HEK293 (cell line): ENCODE data around the gene OPHN1.

Experiments used
- CTCF ChIA-PET: fragments of 350-600 bp; formaldehyde crosslinking; extraction: SDS; loops from one replicate; lab custom pipeline; 2021; ENCODE audit warnings: antibody characterized with exemption; lab: Yijun Ruan, JAX
- POLR2A ChIA-PET: fragments of 300-600 bp; formaldehyde crosslinking; extraction: SDS; loops from one replicate; lab custom pipeline; 2020; ENCODE audit warnings: antibody characterized with exemption, inconsistent platforms; lab: Yijun Ruan, JAX
- H3K27ac ChIP-seq: fragments of 200-500 bp; sonication (Bioruptor generic); 2 replicates; pipeline ENCODE4 v1.5.1; 2014; ENCODE audit warnings: low read depth, low read length, control low read depth, inconsistent platforms; ENCODE audit errors: extremely low read depth
- H3K36me3 ChIP-seq, 2 experiments: fragments of 200-500 bp in 1 of 2; sonication (Bioruptor generic) in 1 of 2; 1 replicate in 1 of 2; 2 replicates in 1 of 2; pipeline ENCODE4 v1.5.1; 2014 to 2017; ENCODE audit warnings: inconsistent platforms in 2 of 2, low read length in 2 of 2; ENCODE audit not compliant: control insufficient read depth in 2 of 2, insufficient read depth in 1 of 2
- H3K4me1 ChIP-seq: fragments of 200-500 bp; sonication (Bioruptor generic); 2 replicates; pipeline ENCODE4 v1.5.1; 2014; ENCODE audit warnings: mild to moderate bottlenecking, low read length, inconsistent platforms; ENCODE audit not compliant: control insufficient read depth, insufficient read depth
- H3K4me3 ChIP-seq: 2 replicates; pipeline ENCODE4 v1.5.1; 2011; ENCODE audit warnings: low read depth, mild to moderate bottlenecking, control low read depth, low read length, moderate library complexity
- H3K9me3 ChIP-seq: fragments of 200-500 bp; sonication (Bioruptor generic); 2 replicates; pipeline ENCODE4 v1.5.1; 2014; ENCODE audit warnings: low read depth, low read length, inconsistent platforms; ENCODE audit not compliant: control insufficient read depth, insufficient read depth
- BCL11B ChIP-seq: fragments of 450-650 bp; formaldehyde crosslinking; IDR thresholded peaks from 2 replicates; pipeline ENCODE4 v1.5.1; 2016; ENCODE audit warnings: low read depth, missing biosample characterization, missing genetic modification characterization
- GFI1B ChIP-seq: fragments of 450-650 bp; formaldehyde crosslinking; IDR thresholded peaks from 2 replicates; pipeline ENCODE4 v1.5.1; 2016; ENCODE audit warnings: missing biosample characterization, missing genetic modification characterization
- GLIS1 ChIP-seq: fragments of 450-650 bp; formaldehyde crosslinking; IDR thresholded peaks from 2 replicates; pipeline ENCODE4 v1.5.1; 2016; ENCODE audit warnings: missing biosample characterization, missing genetic modification characterization
- IKZF3 ChIP-seq: fragments of 450-650 bp; IDR thresholded peaks from 2 replicates; pipeline ENCODE4 v1.5.0; 2018; ENCODE audit warnings: missing biosample characterization, mild to moderate bottlenecking, missing genetic modification characterization, moderate library complexity
- KLF9 ChIP-seq: fragments of 450-650 bp; formaldehyde crosslinking; IDR thresholded peaks from 2 replicates; pipeline ENCODE4 v1.5.1; 2016; ENCODE audit warnings: missing biosample characterization, missing genetic modification characterization, low read depth
- MYNN ChIP-seq: fragments of 450-650 bp; formaldehyde crosslinking; IDR thresholded peaks from 2 replicates; pipeline ENCODE4 v1.5.1; 2016; ENCODE audit warnings: missing biosample characterization, missing genetic modification characterization, borderline replicate concordance
- SP3 ChIP-seq: fragments of 450-650 bp; formaldehyde crosslinking; IDR thresholded peaks from 2 replicates; pipeline ENCODE4 v1.5.1; 2016; ENCODE audit warnings: missing biosample characterization, missing genetic modification characterization
- ZBTB1 ChIP-seq: fragments of 450-650 bp; formaldehyde crosslinking; IDR thresholded peaks from 2 replicates; pipeline ENCODE4 v1.5.1; 2016; ENCODE audit warnings: missing biosample characterization, missing genetic modification characterization
- ZBTB49 ChIP-seq: fragments of 450-650 bp; formaldehyde crosslinking; IDR thresholded peaks from 2 replicates; pipeline ENCODE4 v1.5.1; 2016; ENCODE audit warnings: missing biosample characterization, missing genetic modification characterization, low read depth
- ZFP3 ChIP-seq: fragments of 450-650 bp; formaldehyde crosslinking; IDR thresholded peaks from 2 replicates; pipeline ENCODE4 v1.5.1; 2016; ENCODE audit warnings: low read depth, missing biosample characterization, missing genetic modification characterization
- ZNF140 ChIP-seq: fragments of 450-650 bp; formaldehyde crosslinking; IDR thresholded peaks from 2 replicates; pipeline ENCODE4 v1.5.1; 2016; ENCODE audit warnings: missing biosample characterization, missing genetic modification characterization
- ZNF214 ChIP-seq: fragments of 450-650 bp; formaldehyde crosslinking; IDR thresholded peaks from 2 replicates; pipeline ENCODE4 v1.5.1; 2017; ENCODE audit warnings: missing biosample characterization, mild to moderate bottlenecking, missing genetic modification characterization, borderline replicate concordance
- ZNF223 ChIP-seq: fragments of 450-650 bp; formaldehyde crosslinking; IDR thresholded peaks from 2 replicates; pipeline ENCODE4 v1.5.1; 2016; ENCODE audit warnings: missing biosample characterization, missing genetic modification characterization
- ZNF280D ChIP-seq: fragments of 450-650 bp; formaldehyde crosslinking; IDR thresholded peaks from 2 replicates; pipeline ENCODE4 v1.5.1; 2016; ENCODE audit warnings: missing biosample characterization, missing genetic modification characterization
- ZNF292 ChIP-seq: fragments of 450-650 bp; formaldehyde crosslinking; IDR thresholded peaks from 2 replicates; pipeline ENCODE4 v1.5.1; 2016; ENCODE audit warnings: low read depth, missing biosample characterization, missing genetic modification characterization, borderline replicate concordance
- ZNF302 ChIP-seq: fragments of 450-650 bp; formaldehyde crosslinking; IDR thresholded peaks from 2 replicates; pipeline ENCODE4 v1.5.1; 2016; ENCODE audit warnings: missing biosample characterization, missing genetic modification characterization, low read depth
- ZNF426 ChIP-seq: fragments of 450-650 bp; formaldehyde crosslinking; IDR thresholded peaks from 2 replicates; pipeline ENCODE4 v1.5.1; 2017; ENCODE audit warnings: missing biosample characterization, missing genetic modification characterization, mild to moderate bottlenecking, inconsistent platforms, moderate library complexity
- ZNF501 ChIP-seq: fragments of 450-650 bp; formaldehyde crosslinking; IDR thresholded peaks from 2 replicates; pipeline ENCODE4 v1.5.1; 2016; ENCODE audit warnings: missing biosample characterization, missing genetic modification characterization
- ZNF518A ChIP-seq: fragments of 450-650 bp; formaldehyde crosslinking; conservative IDR thresholded peaks from 2 replicates; pipeline ENCODE4 v1.5.1; 2016; ENCODE audit warnings: low read depth, missing biosample characterization, missing genetic modification characterization
- ZNF529 ChIP-seq: fragments of 450-650 bp; formaldehyde crosslinking; IDR thresholded peaks from 2 replicates; pipeline ENCODE4 v1.5.1; 2017; ENCODE audit warnings: missing genetic modification characterization, missing biosample characterization; ENCODE audit not compliant: insufficient replicate concordance
- ZNF548 ChIP-seq: fragments of 450-650 bp; formaldehyde crosslinking; IDR thresholded peaks from 2 replicates; pipeline ENCODE4 v1.5.1; 2016; ENCODE audit warnings: missing biosample characterization, missing genetic modification characterization
- ZNF560 ChIP-seq: fragments of 450-650 bp; formaldehyde crosslinking; IDR thresholded peaks from 2 replicates; pipeline ENCODE4 v1.5.1; 2017; ENCODE audit warnings: missing biosample characterization, missing genetic modification characterization, borderline replicate concordance
- ZNF610 ChIP-seq: fragments of 450-650 bp; formaldehyde crosslinking; IDR thresholded peaks from 2 replicates; pipeline ENCODE4 v1.5.1; 2016; ENCODE audit warnings: missing biosample characterization, missing genetic modification characterization, borderline replicate concordance
- ZNF623 ChIP-seq: fragments of 450-650 bp; formaldehyde crosslinking; IDR thresholded peaks from 2 replicates; pipeline ENCODE4 v1.5.1; 2016; ENCODE audit warnings: missing biosample characterization, missing genetic modification characterization
- ZNF626 ChIP-seq: fragments of 450-650 bp; sonication (Bioruptor Pico); formaldehyde crosslinking; IDR thresholded peaks from 2 replicates; pipeline ENCODE4 v1.5.1; 2018; ENCODE audit warnings: missing biosample characterization, missing genetic modification characterization, inconsistent platforms
- ZNF654 ChIP-seq: fragments of 450-650 bp; formaldehyde crosslinking; IDR thresholded peaks from 2 replicates; pipeline ENCODE4 v1.5.1; 2016; ENCODE audit warnings: low read depth, missing biosample characterization, missing genetic modification characterization
- ZNF785 ChIP-seq: fragments of 450-650 bp; formaldehyde crosslinking; IDR thresholded peaks from 2 replicates; pipeline ENCODE4 v1.5.1; 2016; ENCODE audit warnings: missing biosample characterization, missing genetic modification characterization
- ZNF792 ChIP-seq: fragments of 450-650 bp; formaldehyde crosslinking; IDR thresholded peaks from 2 replicates; pipeline ENCODE4 v1.5.1; 2016; ENCODE audit warnings: missing biosample characterization, missing genetic modification characterization

OPHN1 gene

GRCh38 chrX:68389419-68389960 is 43.8 kb downstream of the OPHN1 start (continued):
- TF ChIP-seq SP3 (peak; percentile 43), ZNF560 (tag by site-specific recombination) (peak; percentile 95), ZNF501 (tag by site-specific recombination) (peak; percentile 56; the same call in 1 of the 2 replicates), ZNF214 (tag by site-specific recombination) (peak; percentile 57; the same call in 1 of the 2 replicates), ZNF518A (tag by site-specific recombination) (peak; percentile 96), ZNF302 (tag by site-specific recombination) (0 out of 2 replicates have a peak, but pooled peaks have one; percentile 70), ZNF292 (tag by site-specific recombination) (peak; percentile 86; the same call in 1 of the 2 replicates), MYNN (tag by site-specific recombination) (peak; percentile 53; the same call in 1 of the 2 replicates), ZNF654 (tag by site-specific recombination) (peak; percentile 48), ZNF426 (tag by site-specific recombination) (peak; percentile 97), ZNF529 (tag by site-specific recombination) (peak; percentile 52), BCL11B (tag by site-specific recombination) (peak; percentile 59; the same call in 1 of the 2 replicates), ZNF140 (tag by site-specific recombination) (peak; percentile 95)

DNA sequence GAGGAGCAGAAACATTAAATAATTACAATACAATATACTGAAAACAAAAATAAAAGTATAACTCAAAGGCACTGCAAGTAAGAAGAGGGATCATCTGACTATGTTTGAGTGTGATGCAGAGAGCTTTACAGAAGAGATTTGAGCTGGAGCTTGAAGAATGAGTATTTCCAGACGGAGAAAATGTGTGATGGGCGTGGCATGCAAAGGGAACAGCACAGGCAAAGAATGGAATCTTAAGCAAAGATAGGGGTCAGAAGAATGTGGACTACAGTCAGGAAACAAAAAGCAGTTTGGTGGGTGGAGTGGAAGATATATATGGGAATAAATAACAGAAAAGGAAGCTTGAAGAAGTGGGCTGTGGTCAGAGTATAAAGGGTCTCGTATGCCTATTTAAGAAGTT is 45.5 kb downstream of the OPHN1 start:
- no peak overlapping the region for H3K4me3 ChIP-seq
- H3K36me3 ChIP-seq, result no peaks in the 10 kb centered on the region; a peak in 1 of 3 replicates
- H3K4me1 ChIP-seq, result no peaks in the 10 kb centered on the region
- no peaks in the 10 kb centered on the region; the same call in 1 of the 2 replicates for H3K9me3 ChIP-seq
- CTCF ChIA-PET, result interaction anchor here (0.6 kb wide), 1 partner anchor 102 kb away, joined by 4 read pairs; no protein-coding TSS in a partner anchor
- no peak overlapping the region for H3K27ac ChIP-seq
- POLR2A ChIA-PET, result no interaction called here
- TF ChIP-seq ZNF626 (tag by site-specific recombination), result no peak
- no peak for TF ChIP-seq KLF9 (tag by site-specific recombination)
- TF ChIP-seq ZNF223 (tag by site-specific recombination), result no peak
- no peak for TF ChIP-seq ZBTB49 (tag by site-specific recombination)
- no peak for TF ChIP-seq IKZF3 (tag by site-specific recombination)
- TF ChIP-seq GLIS1, result no peak
- no peak for TF ChIP-seq ZFP3 (tag by site-specific recombination)
- no peak for TF ChIP-seq ZNF792 (tag by site-specific recombination)
- TF ChIP-seq GFI1B (tag by site-specific recombination), result no peak
- no peak for TF ChIP-seq ZNF785
- no peak for TF ChIP-seq ZNF623 (tag by site-specific recombination)
- no peak for TF ChIP-seq ZNF280D
- TF ChIP-seq ZNF610, result no peak
- no peak for TF ChIP-seq ZBTB1
- no peak for TF ChIP-seq ZNF548 (tag by site-specific recombination)
